ENCODE results near the gene OTOP2.
A peak's percentile ranks its signal among the peaks of the same experiment; 100 is the strongest.

The OTOP2 gene, protein sequence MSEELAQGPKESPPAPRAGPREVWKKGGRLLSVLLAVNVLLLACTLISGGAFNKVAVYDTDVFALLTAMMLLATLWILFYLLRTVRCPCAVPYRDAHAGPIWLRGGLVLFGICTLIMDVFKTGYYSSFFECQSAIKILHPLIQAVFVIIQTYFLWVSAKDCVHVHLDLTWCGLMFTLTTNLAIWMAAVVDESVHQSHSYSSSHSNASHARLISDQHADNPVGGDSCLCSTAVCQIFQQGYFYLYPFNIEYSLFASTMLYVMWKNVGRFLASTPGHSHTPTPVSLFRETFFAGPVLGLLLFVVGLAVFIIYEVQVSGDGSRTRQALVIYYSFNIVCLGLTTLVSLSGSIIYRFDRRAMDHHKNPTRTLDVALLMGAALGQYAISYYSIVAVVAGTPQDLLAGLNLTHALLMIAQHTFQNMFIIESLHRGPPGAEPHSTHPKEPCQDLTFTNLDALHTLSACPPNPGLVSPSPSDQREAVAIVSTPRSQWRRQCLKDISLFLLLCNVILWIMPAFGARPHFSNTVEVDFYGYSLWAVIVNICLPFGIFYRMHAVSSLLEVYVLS

DNA sequence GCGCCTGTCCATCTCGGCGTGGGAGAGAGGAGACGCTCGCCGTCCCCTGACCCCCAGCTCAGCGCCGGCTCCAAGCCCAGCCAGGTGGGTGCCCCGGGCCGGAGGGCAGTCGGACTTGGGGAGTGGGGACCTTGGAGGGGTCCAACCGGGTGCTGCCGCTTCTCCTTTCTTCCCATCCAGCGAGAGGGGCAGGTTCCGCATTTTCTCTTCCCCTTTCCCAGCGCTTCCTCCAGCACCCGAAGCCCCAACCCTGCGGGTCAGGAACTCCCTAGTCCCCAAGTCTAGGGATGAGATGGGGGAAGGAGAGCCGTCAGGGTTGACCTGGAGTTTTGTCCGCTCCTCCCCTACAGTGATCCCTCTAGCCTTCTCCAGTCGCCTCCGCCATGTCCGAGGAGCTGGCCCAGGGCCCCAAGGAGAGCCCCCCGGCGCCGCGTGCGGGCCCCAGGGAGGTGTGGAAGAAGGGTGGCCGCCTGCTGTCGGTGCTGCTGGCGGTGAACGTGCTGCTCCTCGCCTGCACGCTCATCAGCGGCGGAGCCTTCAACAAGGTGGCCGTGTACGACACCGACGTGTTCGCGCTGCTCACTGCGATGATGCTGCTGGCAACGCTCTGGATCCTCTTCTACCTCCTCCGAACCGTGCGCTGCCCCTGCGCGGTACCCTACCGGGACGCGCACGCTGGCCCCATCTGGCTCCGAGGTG, at the start of gene OTOP2:
Gene OTOP2, plus strand, starts transcription at position 24 of the 699 bp plus-strand sequence. Its CDS starts 360 bp downstream, at position 384.
- DNase-seq (ENCODE audit: low spot score) = peak; percentile 21

DNA sequence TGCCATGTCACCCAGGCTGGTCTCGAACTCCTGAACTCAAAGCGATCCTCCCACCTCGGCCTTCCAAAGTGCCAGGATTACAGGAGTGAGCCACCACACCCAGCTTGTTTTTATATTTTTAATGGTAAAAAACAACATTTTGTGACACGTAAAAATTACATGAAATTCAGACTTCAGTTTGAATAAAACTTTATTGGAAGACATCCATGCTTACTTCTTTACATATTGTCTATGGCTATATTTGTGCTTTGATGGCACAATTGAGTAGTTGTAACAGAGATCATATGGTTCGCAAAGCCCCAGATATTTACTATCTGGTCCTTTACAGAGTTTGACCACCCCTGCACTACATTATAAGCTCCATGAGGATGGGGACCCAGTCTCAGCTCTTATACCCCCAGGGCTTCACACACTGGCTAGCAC, 49.4 kb upstream of the OTOP2 start:
- no peak for DNase-seq (ENCODE audit: low spot score)

GRCh38 chr17:74875155-74875976, 48.7 kb upstream of the OTOP2 start:
- DNase-seq (ENCODE audit: low spot score) = no peak

- no peak for DNase-seq (ENCODE audit: low spot score)
Measured at GRCh38 chr17:74875977-74876593, 48.0 kb upstream of the OTOP2 start.

DNA sequence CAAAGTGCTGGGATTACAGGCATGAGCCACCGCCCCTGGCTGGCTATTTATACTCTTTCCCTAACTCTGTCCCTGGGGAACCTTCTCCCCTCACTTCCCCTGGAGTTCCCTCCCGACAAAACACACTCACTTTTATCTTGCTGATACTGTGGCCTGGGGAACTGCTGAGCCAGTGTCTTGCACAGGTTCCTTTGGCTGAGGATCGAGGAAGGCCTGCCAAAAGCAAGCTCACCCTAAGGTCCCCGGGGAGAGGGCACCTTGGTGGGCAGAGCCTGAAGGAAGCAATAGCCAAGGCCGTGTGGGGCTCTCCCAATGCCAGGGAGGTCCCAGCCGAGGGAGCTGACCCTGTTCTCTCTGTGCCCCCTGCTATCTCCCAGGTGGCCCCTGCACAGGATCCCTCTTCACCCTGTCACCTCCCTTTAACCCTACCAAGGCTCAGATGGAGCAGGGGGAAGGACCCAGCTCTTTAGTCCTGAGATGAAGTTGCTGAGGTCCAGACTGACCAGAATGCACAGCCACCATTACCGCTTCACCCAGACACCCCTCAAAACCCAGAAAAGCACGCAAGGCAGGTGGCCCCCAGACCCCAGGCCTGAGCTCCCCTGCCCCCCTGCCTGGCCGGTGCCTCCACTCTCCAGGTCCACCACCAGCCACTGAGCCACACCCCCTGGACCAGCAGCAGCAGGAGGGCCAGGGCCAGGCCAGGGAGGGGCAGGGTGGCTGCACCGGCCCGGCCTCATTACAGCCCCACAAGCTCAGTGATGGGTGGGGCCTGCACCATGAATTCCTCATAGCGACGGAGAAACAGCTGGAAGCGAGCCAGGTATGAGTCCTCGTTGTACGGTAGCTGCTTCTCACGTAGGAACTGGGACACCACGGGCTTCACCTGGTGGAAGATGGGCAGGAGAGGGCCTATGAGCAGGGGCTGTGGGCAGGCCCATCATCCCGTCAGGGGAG, 46.2 kb upstream of the OTOP2 start:
- no peak for DNase-seq (ENCODE audit: low spot score)

DNA sequence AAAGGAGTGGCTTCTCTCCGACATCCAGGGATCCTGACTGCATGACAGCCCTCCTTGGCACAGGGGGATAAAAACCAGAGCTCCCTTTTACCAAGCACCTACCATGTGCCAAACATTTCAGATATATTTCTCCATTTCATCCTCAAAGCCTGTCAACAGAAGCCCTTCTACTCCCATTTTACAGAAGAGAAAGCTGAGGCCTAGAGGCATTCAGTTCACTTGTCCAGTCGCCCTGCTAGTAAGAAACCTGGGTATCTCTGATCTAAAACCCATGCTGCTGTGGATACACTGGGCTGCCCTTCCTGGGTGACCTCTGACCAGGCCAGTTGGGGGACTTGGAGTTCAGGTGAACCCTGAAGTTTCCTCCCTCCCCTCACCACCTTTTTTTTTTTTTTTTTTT, 45.4 kb upstream of the OTOP2 start:
- DNase-seq (ENCODE audit: low spot score) = no peak

DNA sequence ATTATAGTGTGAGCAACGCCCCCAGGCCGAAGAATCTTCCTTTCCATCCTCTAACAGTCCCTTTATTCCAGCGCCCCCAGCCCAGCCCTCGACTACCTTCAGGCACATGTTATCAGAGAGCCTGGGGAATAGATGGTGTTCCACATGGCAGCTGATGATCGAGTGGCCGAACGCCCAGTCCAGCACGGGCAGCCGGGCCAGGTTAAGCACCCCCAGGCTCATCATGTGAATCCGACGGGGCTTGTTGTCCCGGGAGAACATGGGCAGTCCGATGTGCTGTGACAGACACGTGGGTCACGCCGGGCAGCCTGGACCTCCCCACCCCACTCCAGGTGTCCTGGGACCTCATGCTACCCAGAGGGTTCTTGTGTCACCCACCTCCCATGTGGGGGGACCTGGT, 44.8 kb upstream of the OTOP2 start:
- no peak for DNase-seq (ENCODE audit: low spot score)

GRCh38 chr17:74881073-74881472, 43.0 kb upstream of the OTOP2 start:
- DNase-seq (ENCODE audit: low spot score) = no peak

- DNase-seq (ENCODE audit: low spot score) = no peak
Measured at GRCh38 chr17:74882517-74883240, 41.4 kb upstream of the OTOP2 start.

- no peak for DNase-seq (ENCODE audit: low spot score)
Measured at GRCh38 chr17:74883241-74883745, 40.8 kb upstream of the OTOP2 start.

GRCh38 chr17:74888469-74888868, 35.6 kb upstream of the OTOP2 start:
- DNase-seq (ENCODE audit: low spot score) = no peak

DNA sequence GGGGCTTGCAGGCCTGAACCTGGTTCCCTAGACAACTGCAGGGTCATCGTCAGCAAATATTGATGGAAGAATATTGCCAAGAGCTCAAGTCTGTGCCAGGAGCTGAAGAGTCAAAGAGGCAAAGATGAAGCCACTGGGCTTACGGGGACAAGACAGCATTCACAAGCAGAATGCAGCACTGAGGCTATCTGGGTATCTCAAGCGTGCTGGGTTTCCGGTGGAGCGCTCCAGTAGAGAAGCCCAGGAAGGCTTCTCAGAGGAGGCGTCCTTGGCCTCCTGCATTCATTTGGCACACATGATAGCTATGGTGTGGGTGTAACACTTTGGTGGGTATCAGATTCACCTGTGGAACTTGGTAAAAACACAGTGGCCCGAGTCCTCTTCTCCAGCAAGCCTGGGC, 33.5 kb upstream of the OTOP2 start:
- no peak for DNase-seq (ENCODE audit: low spot score)

DNA sequence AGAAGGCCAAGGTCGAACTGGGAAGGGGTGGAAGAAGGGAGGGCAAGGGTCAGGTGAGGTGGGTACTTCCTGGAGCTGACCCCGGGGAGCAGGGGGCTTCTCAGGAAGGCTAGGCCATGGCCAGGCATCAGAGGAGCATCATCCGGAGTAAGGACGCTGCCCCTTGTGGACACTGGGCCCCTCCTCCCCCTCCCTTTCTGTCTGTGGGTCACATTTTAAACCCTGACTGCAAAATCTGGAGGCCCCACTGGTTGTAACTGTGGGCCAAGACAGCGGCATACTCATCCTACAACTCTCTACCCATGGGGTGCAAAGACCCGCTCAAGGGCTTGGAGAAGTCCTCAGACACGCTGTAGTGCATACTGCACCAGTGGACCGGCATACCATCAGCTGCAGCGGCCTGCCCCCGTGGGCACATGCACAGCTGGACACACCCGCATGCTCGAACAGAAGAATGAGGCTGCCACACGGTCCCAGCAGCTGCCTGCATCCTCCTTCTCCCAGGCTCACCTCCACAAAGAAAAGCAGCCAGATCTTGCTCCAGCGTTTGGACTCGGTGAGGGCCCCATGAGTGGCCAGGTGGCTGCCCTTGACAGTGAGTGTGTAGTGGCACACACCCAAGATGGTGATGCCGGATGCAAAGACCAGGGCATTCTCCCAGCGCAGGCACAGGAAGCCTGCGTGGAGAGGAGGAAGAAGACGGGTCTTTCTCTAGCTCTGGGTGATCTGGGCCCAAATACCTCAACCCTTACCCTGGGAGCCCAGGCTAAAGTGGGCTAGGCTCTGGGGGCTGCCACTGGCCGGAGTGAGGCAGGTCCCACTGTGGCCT, 31.8 kb upstream of the OTOP2 start:
- DNase-seq (ENCODE audit: low spot score) = no peak

GRCh38 chr17:74892974-74893911, 30.8 kb upstream of the OTOP2 start, which contains the start of gene FADS6:
TSS of gene FADS6 (minus strand) at chr17:74893633. CDS start at chr17:74893595, 38 bp downstream.
- DNase-seq (ENCODE audit: low spot score) = no peak

GRCh38 chr17:74893936-74894671, 30.0 kb upstream of the OTOP2 start:
- no peak for DNase-seq (ENCODE audit: low spot score)

- no peak for DNase-seq (ENCODE audit: low spot score)
Measured at GRCh38 chr17:74898376-74898946, 25.6 kb upstream of the OTOP2 start.

Data from pons (tissue), 1 donor.